RCC 7860 (cell line): ENCODE results near the gene ACE.

Source experiments
- DNase-seq: peaks from one replicate; pipeline ENCODE4 v3.0.0-alpha.2; 2015; ENCODE audit warnings: low spot score
- FAIRE-seq: peaks from 2 replicates; lab custom pipeline; 2012; peaks lifted over from hg19 to GRCh38; lab: Jason Lieb, UNC

The ACE gene

GRCh38 chr17:63490329-63490728 is 13.5 kb downstream of the ACE start:
- DNase-seq (no peak), FAIRE-seq (no peak)

GRCh38 chr17:63490858-63491400 is 14.1 kb downstream of the ACE start:
- FAIRE-seq, result no peak
- DNase-seq, result no peak

- FAIRE-seq (no peak), DNase-seq (no peak)
These were observed 14.6 kb downstream of the ACE start for GRCh38 chr17:63491413-63491812.

- no peak for FAIRE-seq
- DNase-seq, result no peak
These were observed 15.2 kb downstream of the ACE start for GRCh38 chr17:63491977-63492618.

GRCh38 chr17:63492940-63493339 is 16.1 kb downstream of the ACE start:
- FAIRE-seq (no peak), DNase-seq (no peak)

GRCh38 chr17:63493411-63493810 is 16.6 kb downstream of the ACE start:
- DNase-seq, result no peak
- no peak for FAIRE-seq

- DNase-seq (no peak), FAIRE-seq (no peak)
These were observed 17.6 kb downstream of the ACE start for GRCh38 chr17:63494300-63494928.

- FAIRE-seq (no peak), DNase-seq (no peak)
These were observed 18.6 kb downstream of the ACE start for GRCh38 chr17:63495491-63495890.

GRCh38 chr17:63496177-63496576 is 19.3 kb downstream of the ACE start:
- DNase-seq (no peak), FAIRE-seq (no peak)

GRCh38 chr17:63496663-63497400 is 20.0 kb downstream of the ACE start:
- DNase-seq (no peak), FAIRE-seq (no peak)

- DNase-seq (no peak), FAIRE-seq (no peak)
These were observed 21.0 kb downstream of the ACE start for GRCh38 chr17:63497708-63498483.

GRCh38 chr17:63498626-63499195 is 21.9 kb downstream of the ACE start:
- no peak for FAIRE-seq
- no peak for DNase-seq

GRCh38 chr17:63500543-63501390 is 23.9 kb downstream of the ACE start:
- FAIRE-seq (no peak), DNase-seq (no peak)

- DNase-seq (no peak), FAIRE-seq (no peak)
These were observed 26.5 kb downstream of the ACE start for GRCh38 chr17:63503341-63503705.

GRCh38 chr17:63504261-63504660 is 27.4 kb downstream of the ACE start:
- FAIRE-seq (no peak), DNase-seq (no peak)

- FAIRE-seq (no peak), DNase-seq (no peak)
These were observed 28.5 kb downstream of the ACE start for GRCh38 chr17:63505341-63505740.

GRCh38 chr17:63506627-63507026 is 29.8 kb downstream of the ACE start:
- no peak for FAIRE-seq

GRCh38 chr17:63511331-63511730 is 34.5 kb downstream of the ACE start:
- DNase-seq (no peak), FAIRE-seq (no peak)

More at GRCh38 chr17:63506627-63507026, 29.8 kb downstream of the ACE start:
- no peak for DNase-seq

- no peak for DNase-seq
- no peak for FAIRE-seq
These were observed 35.5 kb downstream of the ACE start for GRCh38 chr17:63512388-63512787.
